Measurements from ENCODE around the gene RASGEF1C. TPM values are rescaled to one million over a fixed set of nuclear protein-coding genes. Genes with fewer than 3 reads are reported as not detected.
A peak's percentile ranks its signal among the peaks of the same experiment; 100 is the strongest.

The RASGEF1C gene
- total and polyA plus RNA-seq, 4 donors, result 4.4 to 9.7 (median 7.2) TPM

GRCh38 chr5:180133551-180133950 lies 75.5 kb downstream of the RASGEF1C start:
- Histone ChIP-seq H3K27ac (ENCODE audit: low read depth, low read length) (no peak overlapping the region), H3K9me3 (ENCODE audit: control insufficient read depth, insufficient read depth, low read length) (no peaks in the 10 kb centered on the region), H3K36me3 (ENCODE audit: control insufficient read depth, insufficient read depth, low read length) (peaks cover 21% of the 10 kb centered on the region), H3K4me1 (ENCODE audit: control insufficient read depth, insufficient read depth, low read length) (peaks cover 34% of the 10 kb centered on the region), H3K4me3 (ENCODE audit: low read depth, low read length) (no peak overlapping the region), H3K27me3 (ENCODE audit: control insufficient read depth, insufficient read depth, low read length) (no peaks in the 10 kb centered on the region)
- WGBS (ENCODE audit: insufficient coverage), result 93% methylated on average over 3 of the region's 4 CpGs
- no peak for DNase-seq (ENCODE audit: low read depth in 4 of 6, low spot score in 6 of 6)

GRCh38 chr5:180133060-180133459 lies 76.0 kb downstream of the RASGEF1C start:
- Histone ChIP-seq H3K4me1 (ENCODE audit: control insufficient read depth, insufficient read depth, low read length) (peaks cover 39% of the 10 kb centered on the region), H3K4me3 (ENCODE audit: low read depth, low read length) (no peak overlapping the region), H3K27me3 (ENCODE audit: control insufficient read depth, insufficient read depth, low read length) (no peaks in the 10 kb centered on the region), H3K36me3 (ENCODE audit: control insufficient read depth, insufficient read depth, low read length) (peaks cover 24% of the 10 kb centered on the region), H3K27ac (ENCODE audit: low read depth, low read length) (no peak overlapping the region), H3K9me3 (ENCODE audit: control insufficient read depth, insufficient read depth, low read length) (no peaks in the 10 kb centered on the region)
- DNase-seq (ENCODE audit: low read depth in 4 of 6, low spot score in 6 of 6), result no peak
- WGBS (ENCODE audit: insufficient coverage), result 79% methylated on average over 5 of the region's 9 CpGs

- H3K27ac ChIP-seq (ENCODE audit: low read depth, low read length), result no peak overlapping the region
- peaks cover 48% of the 10 kb centered on the region for H3K4me1 ChIP-seq (ENCODE audit: control insufficient read depth, insufficient read depth, low read length)
- peak in 2 of 6 donors; percentile 22 to 58 for DNase-seq (ENCODE audit: low read depth in 4 of 6, low spot score in 6 of 6)
- peaks cover 18% of the 10 kb centered on the region for H3K36me3 ChIP-seq (ENCODE audit: control insufficient read depth, insufficient read depth, low read length)
- no peaks in the 10 kb centered on the region for H3K27me3 ChIP-seq (ENCODE audit: control insufficient read depth, insufficient read depth, low read length)
- H3K9me3 ChIP-seq (ENCODE audit: control insufficient read depth, insufficient read depth, low read length), result no peaks in the 10 kb centered on the region
- no peak overlapping the region for H3K4me3 ChIP-seq (ENCODE audit: low read depth, low read length)
- 73% methylated on average over 25 of the region's 26 CpGs for WGBS (ENCODE audit: insufficient coverage)
Observed at GRCh38 chr5:180130876-180131740, 77.9 kb downstream of the RASGEF1C start.

GRCh38 chr5:180130291-180130869 lies 78.6 kb downstream of the RASGEF1C start:
- Histone ChIP-seq H3K36me3 (ENCODE audit: control insufficient read depth, insufficient read depth, low read length) (peaks cover 12% of the 10 kb centered on the region), H3K4me3 (ENCODE audit: low read depth, low read length) (no peak overlapping the region), H3K27ac (ENCODE audit: low read depth, low read length) (no peak overlapping the region), H3K4me1 (ENCODE audit: control insufficient read depth, insufficient read depth, low read length) (peaks cover 42% of the 10 kb centered on the region), H3K27me3 (ENCODE audit: control insufficient read depth, insufficient read depth, low read length) (no peaks in the 10 kb centered on the region), H3K9me3 (ENCODE audit: control insufficient read depth, insufficient read depth, low read length) (no peaks in the 10 kb centered on the region)
- 88% methylated on average over 16 of the region's 16 CpGs for WGBS (ENCODE audit: insufficient coverage)
- no peak for DNase-seq (ENCODE audit: low read depth in 4 of 6, low spot score in 6 of 6)

- no peak for DNase-seq (ENCODE audit: low read depth in 4 of 6, low spot score in 6 of 6)
- Histone ChIP-seq H3K4me3 (ENCODE audit: low read depth, low read length) (no peak overlapping the region), H3K27ac (ENCODE audit: low read depth, low read length) (no peak overlapping the region), H3K36me3 (ENCODE audit: control insufficient read depth, insufficient read depth, low read length) (peaks cover 12% of the 10 kb centered on the region), H3K9me3 (ENCODE audit: control insufficient read depth, insufficient read depth, low read length) (no peaks in the 10 kb centered on the region), H3K4me1 (ENCODE audit: control insufficient read depth, insufficient read depth, low read length) (peaks cover 37% of the 10 kb centered on the region), H3K27me3 (ENCODE audit: control insufficient read depth, insufficient read depth, low read length) (no peaks in the 10 kb centered on the region)
- 79% methylated on average over 23 of the region's 27 CpGs for WGBS (ENCODE audit: insufficient coverage)
Observed at GRCh38 chr5:180129291-180130190, 79.5 kb downstream of the RASGEF1C start.

GRCh38 chr5:180128671-180129261 lies 80.2 kb downstream of the RASGEF1C start:
- WGBS (ENCODE audit: insufficient coverage), result 67% methylated on average over 13 of the region's 13 CpGs
- no peak overlapping the region for H3K27ac ChIP-seq (ENCODE audit: low read depth, low read length)

GRCh38 chr5:180127682-180128670 lies 81.0 kb downstream of the RASGEF1C start:
- H3K4me3 ChIP-seq (ENCODE audit: low read depth, low read length), result no peak overlapping the region
- peaks cover 37% of the 10 kb centered on the region for H3K4me1 ChIP-seq (ENCODE audit: control insufficient read depth, insufficient read depth, low read length)
- WGBS (ENCODE audit: insufficient coverage), result 86% methylated on average over 19 of the region's 25 CpGs
- no peaks in the 10 kb centered on the region for H3K27me3 ChIP-seq (ENCODE audit: control insufficient read depth, insufficient read depth, low read length)
- no peak overlapping the region for H3K27ac ChIP-seq (ENCODE audit: low read depth, low read length)
- H3K36me3 ChIP-seq (ENCODE audit: control insufficient read depth, insufficient read depth, low read length), result peaks cover 12% of the 10 kb centered on the region
- H3K9me3 ChIP-seq (ENCODE audit: control insufficient read depth, insufficient read depth, low read length), result no peaks in the 10 kb centered on the region
- DNase-seq (ENCODE audit: low read depth in 4 of 6, low spot score in 6 of 6), result no peak

More at GRCh38 chr5:180128671-180129261, 80.2 kb downstream of the RASGEF1C start:
- no peak overlapping the region for H3K4me3 ChIP-seq (ENCODE audit: low read depth, low read length)
- peaks cover 12% of the 10 kb centered on the region for H3K36me3 ChIP-seq (ENCODE audit: control insufficient read depth, insufficient read depth, low read length)
- peak in 1 of 6 donors; percentile 13 for DNase-seq (ENCODE audit: low read depth in 4 of 6, low spot score in 6 of 6)
- H3K9me3 ChIP-seq (ENCODE audit: control insufficient read depth, insufficient read depth, low read length), result no peaks in the 10 kb centered on the region
- no peaks in the 10 kb centered on the region for H3K27me3 ChIP-seq (ENCODE audit: control insufficient read depth, insufficient read depth, low read length)
- peaks cover 37% of the 10 kb centered on the region for H3K4me1 ChIP-seq (ENCODE audit: control insufficient read depth, insufficient read depth, low read length)

GRCh38 chr5:180126716-180127681 lies 82.0 kb downstream of the RASGEF1C start:
- peaks cover 29% of the 10 kb centered on the region for H3K4me1 ChIP-seq (ENCODE audit: control insufficient read depth, insufficient read depth, low read length)
- H3K36me3 ChIP-seq (ENCODE audit: control insufficient read depth, insufficient read depth, low read length), result peaks cover 12% of the 10 kb centered on the region
- DNase-seq (ENCODE audit: low read depth in 4 of 6, low spot score in 6 of 6), result peak in 2 of 6 donors; percentile 21 to 24
- WGBS (ENCODE audit: insufficient coverage), result 46% methylated on average over 46 of the region's 59 CpGs
- no peak overlapping the region for H3K4me3 ChIP-seq (ENCODE audit: low read depth, low read length)
- no peaks in the 10 kb centered on the region for H3K9me3 ChIP-seq (ENCODE audit: control insufficient read depth, insufficient read depth, low read length)
- no peak overlapping the region for H3K27ac ChIP-seq (ENCODE audit: low read depth, low read length)
- H3K27me3 ChIP-seq (ENCODE audit: control insufficient read depth, insufficient read depth, low read length), result no peaks in the 10 kb centered on the region

Measured in spinal cord (tissue), 10 donors.